Measurements from ENCODE around the gene PLXNA4.

DNA sequence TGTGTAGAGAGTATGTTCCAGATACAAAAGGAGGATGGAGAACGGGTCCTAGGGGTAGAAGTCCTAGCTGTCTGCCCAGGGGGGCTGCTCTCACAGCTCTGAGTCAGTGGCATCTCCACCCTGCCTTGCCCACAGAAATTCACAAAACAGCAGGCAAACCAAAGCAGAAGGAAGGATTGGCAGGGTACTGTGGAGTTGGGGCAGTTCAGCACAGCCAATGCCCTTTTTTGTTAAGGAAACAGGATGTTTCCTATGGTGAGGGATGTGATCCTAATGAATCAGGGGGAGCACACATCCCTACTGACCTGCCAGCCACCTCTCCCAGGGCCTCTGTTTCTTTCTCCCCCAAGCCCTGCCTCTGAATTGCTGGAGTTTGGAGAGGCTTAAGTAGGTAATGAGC is 457.6 kb downstream of the PLXNA4 start:
- TF ChIP-seq POLR2AphosphoS5 (IDR thresholded peaks at IDR 0.05; ENCODE audit: low read depth, low read length) (no peak), TAF1 (IDR thresholded peaks at IDR 0.05; ENCODE audit: low read depth, low read length) (no peak), POLR2A (IDR thresholded peaks at IDR 0.05; ENCODE audit: low read depth, low read length) (no peak), SPI1 (IDR thresholded peaks at IDR 0.05; ENCODE audit: low read depth, low read length) (no peak)
